Germinal center (tissue), 1 donor: Measurements from ENCODE around the gene POLQ.
A peak's percentile ranks its signal among the peaks of the same experiment; 100 is the strongest.
"Not testable (repeated sequence)": the region's sequence is repeated elsewhere in the genome, so short reads cannot be mapped to it uniquely, and the experiment has no call there.

Experiments
- DNase-seq: peaks from one replicate; pipeline ENCODE4 v3.0.0; 2012; ENCODE audit warnings: mixed read lengths, low spot score

POLQ gene

DNA sequence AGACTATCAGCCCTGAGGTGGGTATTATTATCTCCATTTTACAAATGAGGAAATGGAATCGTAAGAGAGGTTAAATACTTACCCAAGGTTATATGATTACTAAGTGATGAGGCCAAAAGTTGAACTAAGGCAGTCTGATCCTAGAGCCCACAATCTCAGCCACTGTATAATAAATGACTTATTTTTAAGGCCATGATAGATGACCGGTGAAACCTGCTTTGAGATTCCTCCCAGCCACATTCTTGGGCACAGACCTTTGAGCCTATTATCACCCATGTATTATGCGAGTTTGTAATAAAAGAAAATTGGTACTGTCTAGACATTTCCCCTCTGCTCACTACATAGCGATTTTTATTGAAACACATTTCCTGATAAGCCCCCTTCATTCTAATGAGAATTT, 37.4 kb downstream of the POLQ start:
- DNase-seq: no peak

DNA sequence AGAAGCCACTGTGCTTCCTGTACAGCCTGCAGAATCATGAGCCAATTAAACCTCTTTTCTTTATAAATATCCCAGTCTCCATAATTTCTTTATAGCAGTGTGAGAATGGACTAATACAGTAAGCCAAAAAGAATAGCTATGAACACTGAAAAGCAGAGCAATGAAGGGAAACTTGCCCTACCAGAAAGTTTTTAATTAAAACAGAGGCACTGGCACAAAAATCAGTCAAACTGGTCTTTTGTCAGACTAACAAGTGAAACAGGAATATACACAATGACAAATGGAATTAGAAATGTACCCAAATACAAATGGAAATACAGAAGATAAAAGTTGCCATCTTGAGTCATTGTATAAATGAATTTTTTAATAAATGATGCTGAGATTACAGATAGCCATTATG, 40.5 kb downstream of the POLQ start:
- DNase-seq: no peak

DNA sequence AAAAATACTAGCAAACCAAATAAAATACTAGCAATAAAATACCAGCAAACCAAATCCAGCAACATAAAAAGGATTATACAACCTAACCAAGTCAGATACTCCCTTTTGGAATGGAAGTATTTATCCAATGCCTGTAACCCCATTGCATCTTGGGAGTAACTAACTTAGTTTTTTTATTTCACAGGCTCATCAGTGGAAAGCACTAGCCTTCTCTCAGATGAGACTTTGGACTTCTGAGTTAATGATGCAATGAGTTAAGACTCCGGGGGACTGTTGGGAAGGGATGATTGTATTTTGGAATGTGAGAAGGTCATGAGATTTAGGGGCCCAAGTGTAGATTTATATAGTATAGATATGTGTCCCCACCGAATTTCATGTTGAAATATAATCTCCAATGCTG, 41.2 kb downstream of the POLQ start:
- DNase-seq: no peak

DNA sequence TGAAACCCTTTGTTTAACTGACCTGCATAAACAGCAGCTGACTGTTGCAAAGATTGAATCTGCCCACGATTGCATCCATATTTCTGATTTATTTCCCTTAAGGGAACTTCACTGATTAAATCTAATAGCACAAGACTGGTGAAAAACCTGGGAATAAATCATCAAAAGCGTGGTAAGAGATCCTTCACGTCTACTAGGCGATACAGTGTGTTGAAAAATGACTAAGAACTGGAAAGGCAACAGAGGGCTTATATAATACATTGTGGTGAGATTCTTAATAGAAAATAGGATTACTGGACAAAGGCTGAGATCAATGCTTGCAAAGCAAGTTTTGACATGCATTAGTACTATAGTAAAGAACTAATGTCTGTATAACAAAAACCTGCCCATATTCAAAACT, 49.0 kb downstream of the POLQ start:
- DNase-seq: no peak

DNA sequence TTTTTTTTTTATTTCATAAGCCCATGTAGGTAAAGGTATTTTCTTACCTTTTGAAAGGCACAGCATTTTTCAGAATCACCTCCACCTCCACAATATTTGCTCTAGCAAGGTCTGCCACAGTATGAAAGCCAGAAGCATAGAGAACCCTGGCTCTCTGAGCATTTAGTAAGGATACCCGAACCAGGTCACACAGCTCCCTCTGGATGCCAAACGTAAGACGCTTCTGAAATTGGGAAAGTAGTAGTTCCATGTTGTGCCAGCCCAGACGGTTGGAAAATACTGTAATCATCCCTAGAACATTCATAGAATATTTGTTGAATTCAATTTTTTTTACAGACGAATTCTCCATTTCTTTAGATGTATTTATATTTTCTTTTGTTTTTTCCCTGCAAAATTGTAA, 52.4 kb downstream of the POLQ start:
- no peak for DNase-seq

DNA sequence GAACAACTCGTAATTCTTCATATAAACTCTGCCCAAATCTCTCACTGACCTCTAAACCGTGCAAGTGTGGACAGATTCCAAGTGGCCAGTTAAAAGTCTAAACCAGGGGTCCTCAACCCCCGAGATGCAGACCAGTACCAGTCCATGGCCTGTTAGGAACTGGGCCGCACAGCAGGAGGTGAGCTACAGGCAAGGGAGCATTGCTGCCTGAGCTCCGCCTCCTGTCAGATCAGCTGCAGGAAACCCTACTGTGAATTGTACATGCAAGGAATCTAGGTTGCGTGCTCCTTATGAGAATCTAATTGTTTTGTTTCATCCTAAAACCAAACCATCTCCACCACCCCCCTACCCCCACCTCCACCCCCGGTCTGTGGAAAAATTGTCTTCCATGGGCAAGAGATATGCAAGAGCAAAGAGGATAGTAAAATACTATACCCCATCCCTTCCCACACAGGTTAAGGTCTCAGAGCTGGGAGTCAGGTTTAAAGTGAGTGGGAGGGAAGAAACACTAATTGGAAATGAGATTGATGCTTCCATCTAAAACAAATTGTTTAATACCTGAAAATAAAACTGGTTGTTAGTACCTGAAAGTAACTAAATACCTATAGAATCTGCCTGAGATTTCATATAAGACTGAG, 54.0 kb downstream of the POLQ start:
- no peak for DNase-seq

DNA sequence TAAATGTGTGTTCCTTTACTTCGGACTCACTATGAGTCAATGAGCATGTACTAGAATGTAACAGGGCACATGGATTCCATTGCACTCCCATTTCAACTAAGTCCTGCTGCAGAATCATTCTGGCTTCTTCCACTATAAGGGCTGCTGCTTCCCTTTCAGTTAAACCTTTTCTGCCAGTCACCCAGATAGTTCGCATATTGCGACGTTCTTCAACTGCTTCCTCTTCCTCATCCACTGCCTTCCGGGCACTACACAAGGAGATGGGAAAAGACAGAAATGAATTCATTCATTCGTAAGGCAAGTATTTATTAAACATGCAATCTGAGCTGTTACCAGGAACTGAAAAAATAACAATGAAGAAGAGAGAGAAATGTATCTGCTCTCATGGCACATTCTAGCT, 55.6 kb downstream of the POLQ start:
- DNase-seq: no peak

DNA sequence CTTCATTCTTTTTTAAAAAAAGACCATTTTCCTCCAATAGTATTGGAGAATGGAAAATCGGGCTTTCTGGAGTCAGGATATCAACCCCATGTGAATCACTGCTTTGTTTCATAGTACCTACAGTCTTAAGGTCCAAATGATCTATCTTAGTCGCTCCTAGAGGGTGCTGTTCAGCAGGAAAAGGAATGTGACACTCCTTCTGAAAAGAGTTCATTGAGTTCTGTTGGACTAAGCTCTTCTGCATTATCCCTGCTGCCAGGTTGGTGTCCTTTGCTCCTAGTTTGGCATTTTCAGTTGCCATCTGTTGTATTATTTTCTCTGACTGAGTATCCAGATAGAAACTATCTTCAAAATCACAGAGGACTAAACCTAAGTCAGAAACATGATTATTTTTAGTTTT, 57.2 kb downstream of the POLQ start:
- DNase-seq: no peak

DNA sequence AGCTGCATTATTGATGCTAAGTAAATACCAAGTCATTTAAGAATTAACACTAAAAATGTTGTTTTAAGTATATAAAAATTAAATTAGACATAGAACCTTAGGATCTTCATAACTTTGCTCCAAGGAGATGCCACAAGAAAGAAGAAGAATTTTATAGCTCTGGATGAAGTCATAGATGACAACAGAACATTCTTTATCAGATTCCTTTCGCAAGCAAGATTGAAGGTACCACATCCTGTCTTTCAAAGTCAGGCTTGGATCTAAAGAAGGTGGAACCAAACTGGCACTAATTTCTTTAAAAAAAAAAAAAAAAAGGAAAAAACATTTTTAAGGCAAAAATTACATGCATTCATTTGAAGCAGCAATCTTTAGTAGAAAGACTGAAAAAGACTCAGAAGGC, 62.5 kb downstream of the POLQ start:
- DNase-seq: no peak

DNA sequence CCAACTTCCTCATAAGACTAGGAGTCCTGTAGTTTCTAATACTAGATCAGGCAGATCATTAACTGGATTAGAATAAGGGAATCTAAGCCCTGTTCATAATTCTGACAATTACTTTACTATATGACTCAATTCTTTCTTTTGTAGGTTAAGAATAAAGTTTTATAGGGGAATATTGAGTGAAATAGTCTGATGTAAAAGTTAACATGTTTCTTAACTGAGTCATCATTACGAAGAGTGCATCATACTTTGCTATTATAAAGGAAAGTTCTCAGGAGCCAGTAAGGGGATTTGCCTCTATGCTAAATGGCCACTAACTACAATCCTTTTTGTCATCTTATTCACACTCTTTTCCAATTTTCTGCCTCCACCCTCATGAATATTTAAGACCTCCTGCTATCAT, 63.1 kb downstream of the POLQ start:
- DNase-seq: no peak

DNA sequence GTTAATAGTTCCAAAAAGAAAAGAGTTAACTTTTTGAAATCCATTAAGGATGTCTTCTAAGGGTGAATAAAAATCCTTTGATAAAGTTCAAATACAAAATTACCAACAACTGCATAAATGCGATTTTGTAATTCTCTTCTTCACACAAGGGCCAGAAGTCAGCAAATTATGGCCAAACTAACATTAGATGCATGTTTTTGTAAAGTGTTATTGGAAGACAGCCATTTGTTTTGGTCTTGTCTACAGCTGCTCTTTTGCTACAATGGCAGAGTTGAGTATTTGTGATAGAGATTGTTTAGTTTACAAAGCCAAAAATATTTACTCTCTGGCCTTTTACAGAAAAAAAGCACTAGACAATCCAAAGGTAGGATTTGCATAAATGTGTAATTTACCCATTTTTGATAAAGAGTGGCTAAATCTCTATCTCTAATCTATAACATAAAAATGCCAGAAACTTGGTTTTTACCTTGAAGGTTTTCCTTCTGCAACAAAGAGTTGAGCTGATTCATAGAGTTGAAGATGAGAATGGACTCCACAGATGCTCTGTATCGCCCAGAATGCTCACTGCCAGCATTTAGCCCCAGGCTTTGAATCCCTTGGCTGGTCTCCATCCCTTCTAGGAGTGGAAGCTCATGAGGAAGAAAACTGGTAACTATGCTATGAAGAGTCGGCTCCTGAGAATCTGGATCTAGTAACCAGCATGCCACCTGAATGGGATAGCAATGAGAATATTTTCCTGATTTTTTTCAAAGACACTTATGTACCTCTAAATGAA, 64.5 kb downstream of the POLQ start:
- DNase-seq: no peak

DNA sequence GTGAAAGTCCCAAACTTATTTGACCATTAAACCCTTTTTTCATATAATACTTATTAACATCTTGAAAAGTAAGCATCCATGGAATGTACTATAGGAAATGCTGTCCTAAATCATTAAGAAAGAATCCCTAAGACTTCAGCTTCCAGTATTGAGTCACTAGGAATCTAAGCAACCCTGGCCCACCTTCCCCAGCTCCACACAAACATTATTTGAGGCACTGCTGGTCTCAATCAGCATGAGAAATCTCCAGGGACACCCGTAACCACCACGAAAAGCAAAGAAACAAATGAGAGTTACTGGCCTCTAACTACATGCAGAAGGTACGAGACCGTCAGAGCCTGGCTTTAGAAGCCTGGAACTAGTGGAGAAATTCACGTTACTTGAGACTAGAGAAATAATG, 68.2 kb downstream of the POLQ start:
- DNase-seq: no peak

DNA sequence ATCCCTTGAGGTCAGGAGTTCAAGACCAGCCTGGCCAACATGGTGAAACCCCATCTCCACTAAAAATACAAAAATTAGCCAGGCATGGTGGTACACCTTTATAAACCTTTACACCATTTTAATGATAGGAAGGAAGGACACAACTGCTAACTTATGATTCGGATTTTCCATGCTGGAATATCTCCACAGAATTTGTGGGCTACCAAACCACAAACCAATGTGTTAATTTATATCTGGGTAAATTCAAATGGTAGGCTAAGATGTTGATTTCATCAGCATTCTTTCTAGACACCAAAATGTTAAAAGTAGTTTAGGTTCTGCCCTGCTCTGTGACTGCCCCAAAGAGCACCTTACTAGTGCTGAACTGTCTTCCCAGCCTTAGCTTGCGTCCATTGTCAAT, 72.8 kb downstream of the POLQ start:
- no peak for DNase-seq

DNA sequence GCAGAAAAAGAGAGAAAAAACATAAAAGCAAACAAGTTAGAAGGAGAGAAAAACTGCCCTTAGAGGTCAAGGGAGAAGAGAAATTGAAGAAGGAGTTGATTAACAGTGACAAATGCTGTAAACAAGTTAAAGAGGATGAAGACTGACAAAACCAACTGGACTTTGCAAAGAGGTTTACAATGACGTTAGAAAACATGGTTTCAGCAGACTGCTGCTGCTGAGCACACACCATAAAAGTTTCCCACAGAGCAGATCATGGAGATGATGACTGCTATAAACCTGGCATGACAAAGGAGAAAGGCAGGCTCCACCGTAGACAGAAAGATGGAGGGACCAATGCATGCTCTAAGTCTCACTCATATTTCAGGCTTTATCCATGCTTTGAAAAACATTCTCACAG, 78.7 kb downstream of the POLQ start:
- no peak for DNase-seq

DNA sequence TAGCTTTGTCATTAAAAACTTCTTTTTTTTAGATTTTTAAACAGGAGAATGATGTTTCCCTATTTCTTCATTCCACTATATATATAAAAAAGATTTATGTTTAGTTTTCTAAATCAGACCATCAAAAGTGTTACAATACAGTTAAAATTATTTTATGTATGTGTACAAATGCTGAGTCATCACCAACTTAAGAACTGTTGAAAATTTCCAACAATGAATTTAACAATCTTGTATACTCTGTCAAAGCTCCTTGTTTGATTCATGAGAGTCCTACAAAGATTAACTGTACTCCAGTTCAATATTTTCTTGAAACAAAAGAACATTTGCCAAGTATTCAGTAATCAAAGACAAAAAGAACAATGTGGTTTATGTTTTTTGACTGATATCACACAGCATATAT, 82.0 kb downstream of the POLQ start:
- DNase-seq: no peak

DNA sequence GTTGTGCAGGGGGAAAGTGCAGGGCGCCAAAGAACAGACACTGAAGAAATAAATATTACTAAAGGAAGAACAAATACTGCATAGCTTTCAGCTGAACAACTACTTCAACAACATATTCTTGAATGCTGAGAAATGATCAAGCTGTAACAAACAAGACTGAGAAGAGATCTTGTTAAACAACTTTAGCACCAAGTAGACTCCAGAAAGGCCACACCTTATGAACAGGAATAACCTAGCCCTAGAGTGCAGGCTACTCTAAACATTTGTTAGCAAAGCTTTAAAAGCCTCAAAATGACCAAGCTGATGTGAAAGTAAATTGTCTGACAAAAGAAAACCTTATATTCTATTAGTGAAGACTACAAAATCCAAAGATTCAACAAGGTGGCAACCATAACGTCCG, 83.2 kb downstream of the POLQ start:
- DNase-seq: no peak

DNA sequence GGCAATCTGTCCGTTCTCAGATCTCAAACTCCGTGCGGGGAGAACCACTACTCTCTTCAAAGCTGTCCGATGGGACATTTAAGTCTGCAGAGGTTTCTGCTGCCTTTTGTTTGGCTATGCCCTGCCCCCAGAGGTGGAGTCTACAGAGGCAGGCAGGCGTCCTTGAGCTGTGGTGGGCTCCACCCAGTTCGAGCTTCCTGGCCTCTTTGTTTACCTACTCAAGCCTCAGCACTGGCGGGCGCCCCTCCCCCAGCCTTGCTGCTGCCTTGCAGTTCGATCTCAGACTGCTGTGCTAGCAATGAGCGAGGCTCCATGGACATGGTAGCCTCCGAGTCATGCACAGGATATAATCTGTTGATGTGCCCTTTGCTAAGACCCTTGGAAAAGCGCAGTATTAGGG, 94.0 kb downstream of the POLQ start:
- DNase-seq: not testable (repeated sequence)

DNA sequence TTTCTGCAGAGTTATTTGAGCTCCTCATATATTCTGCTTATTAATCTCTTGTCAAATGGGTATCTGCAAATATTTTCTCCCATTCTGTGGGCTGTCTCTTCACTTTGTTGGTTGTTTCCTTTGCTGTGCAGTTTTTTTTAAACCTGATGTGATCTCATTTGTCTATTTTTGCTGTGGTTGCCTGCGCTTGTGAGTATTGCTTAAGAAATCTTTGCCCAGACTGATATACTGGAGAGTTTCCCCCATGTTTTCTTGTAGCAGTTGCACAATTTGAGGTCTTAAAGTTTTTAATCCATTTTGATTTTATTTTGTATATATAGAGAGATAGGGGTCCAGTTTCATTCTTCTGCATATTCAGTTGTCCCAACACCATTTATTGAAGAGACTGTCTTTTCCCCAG, 102.3 kb downstream of the POLQ start:
- no peak for DNase-seq

DNA sequence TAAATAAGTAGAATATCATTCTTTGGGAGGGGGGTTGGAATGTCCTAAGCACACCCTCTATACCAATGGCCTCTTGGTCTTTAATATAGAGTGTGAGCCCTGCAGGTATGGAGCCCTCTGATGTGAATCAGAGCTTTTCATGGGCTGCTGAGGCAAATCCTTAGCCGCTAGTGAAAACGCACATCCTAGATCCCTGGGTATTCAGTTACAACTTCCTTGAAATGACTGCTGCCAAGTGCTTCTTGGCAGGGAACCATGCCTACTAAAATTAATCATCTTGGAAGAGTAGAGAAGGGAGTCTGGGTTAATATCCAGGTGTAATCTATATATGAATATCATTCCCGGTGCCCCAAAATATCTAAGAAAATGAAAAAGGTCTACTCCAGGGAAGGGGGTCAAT, 109.1 kb downstream of the POLQ start:
- DNase-seq: no peak

DNA sequence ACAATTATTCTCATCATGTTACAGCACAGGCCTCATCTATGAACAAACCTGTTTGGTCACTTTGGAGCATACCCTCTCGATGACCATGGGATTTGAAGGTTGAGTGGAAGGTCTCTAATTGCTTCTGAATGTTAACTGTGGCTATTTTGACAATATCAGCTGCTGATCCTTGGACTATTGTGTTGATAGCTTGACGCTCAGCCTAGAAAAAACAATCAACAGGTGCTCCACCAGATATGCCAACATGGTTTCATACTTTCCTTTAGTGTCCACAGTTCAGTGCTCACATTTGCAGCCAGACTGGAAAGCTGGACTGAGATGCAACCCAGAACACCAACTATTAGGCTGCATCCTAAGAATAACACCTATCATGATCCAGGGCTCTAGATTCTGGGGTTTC, 109.7 kb downstream of the POLQ start:
- no peak for DNase-seq

DNA sequence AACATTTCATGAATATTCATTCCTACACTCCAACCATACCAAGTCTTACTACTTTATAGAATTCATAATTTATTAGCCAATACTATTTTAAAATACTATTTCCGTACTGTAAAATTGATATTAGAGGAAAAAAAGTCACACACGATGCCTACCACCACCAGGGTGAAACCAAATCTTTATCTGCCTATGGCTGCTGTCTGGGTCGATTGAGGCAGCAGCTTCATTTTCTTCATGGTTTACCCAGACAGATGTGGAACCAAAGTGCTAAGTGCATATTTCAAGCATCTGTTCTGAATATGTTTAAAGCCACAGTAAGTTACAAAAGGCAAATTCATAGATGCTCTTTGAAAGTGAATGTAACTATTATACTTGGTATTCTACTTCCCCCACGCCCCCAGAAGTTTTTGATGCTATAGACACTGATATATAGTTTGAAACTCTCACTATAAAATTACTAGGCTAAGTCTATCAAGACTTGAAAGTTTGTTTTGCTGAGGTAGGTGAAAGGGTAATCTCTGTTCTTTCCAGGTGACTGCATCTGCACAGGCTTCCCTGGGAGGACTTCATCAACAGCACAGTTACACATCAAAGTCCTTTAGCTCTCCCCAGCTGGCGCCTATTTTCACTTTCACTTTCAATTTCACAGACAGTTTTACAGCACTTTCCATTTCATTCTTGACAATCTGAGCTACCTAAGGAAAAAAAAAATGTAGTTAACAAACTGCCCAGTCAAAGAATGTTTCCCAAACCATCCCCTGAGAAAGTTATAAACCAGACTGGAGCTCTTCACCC, 113.9 kb downstream of the POLQ start:
- peak; percentile 29 for DNase-seq

DNA sequence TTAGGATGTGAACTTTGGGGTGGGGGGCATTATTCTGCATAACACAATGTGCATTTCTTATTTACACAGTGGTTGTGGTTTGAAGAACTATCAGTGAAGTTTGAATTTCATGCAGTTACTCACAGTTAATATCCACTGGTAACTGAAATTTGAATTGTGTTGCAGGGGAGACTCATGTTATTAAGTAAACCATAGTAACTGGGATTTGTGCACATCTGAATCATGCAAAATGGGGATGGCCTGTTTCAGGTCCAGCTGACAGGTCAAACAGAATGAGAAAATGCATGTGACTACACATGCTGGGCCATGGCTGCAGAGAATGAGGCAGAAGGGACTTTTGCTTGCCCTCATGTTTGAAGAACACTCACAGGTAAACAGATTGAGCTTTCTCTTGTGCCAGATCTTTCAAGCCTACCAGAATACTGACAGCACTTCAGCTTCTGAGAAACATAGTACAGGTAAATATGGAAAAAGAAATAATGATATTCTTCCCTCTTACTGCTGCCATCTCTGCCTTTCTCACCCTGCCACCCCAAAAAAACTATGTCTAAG, 115.0 kb downstream of the POLQ start:
- no peak for DNase-seq

DNA sequence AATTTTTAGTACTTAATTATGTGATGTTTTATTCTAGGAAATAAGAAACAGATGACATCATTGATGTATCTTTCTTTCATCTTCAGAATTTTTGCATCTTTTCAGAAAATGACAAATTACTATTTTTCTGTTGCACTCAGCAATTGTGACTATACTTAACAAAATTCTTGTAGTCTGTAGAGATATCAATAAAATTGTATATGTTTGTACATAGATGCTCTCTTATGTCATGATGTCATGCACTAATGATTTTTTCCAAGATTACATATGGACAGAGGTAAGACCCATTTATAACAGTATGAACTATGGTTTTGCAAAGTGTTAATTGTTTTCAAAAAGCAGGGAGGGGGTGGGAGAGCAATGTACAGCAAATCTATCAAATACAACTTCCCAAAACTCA, 121.2 kb downstream of the POLQ start:
- DNase-seq: no peak
